GM20000 (cell line): ENCODE data around the gene CD47.

Experiments used
- DNase-seq: peaks from one replicate; pipeline ENCODE4 v3.0.0; 2012; ENCODE audit warnings: low spot score
- CTCF ChIP-seq: IDR thresholded peaks from 2 replicates; pipeline ENCODE4 v1.5.1; 2012; ENCODE audit warnings: mild to moderate bottlenecking, control low read depth; ENCODE audit errors: extremely low read depth, missing control alignments

The CD47 gene

GRCh38 chr3:108114423-108115065 is 23.7 kb upstream of the CD47 start:
- DNase-seq, result no peak
- TF ChIP-seq CTCF, result no peak

- DNase-seq, result no peak
- no peak for TF ChIP-seq CTCF
Measured at GRCh38 chr3:108113975-108114374, 23.1 kb upstream of the CD47 start.

GRCh38 chr3:108110934-108111333 is 20.1 kb upstream of the CD47 start:
- no peak for DNase-seq
- no peak for TF ChIP-seq CTCF

- TF ChIP-seq CTCF, result no peak
- no peak for DNase-seq
Measured at GRCh38 chr3:108108416-108108815, 17.6 kb upstream of the CD47 start.

- DNase-seq, result no peak
- no peak for TF ChIP-seq CTCF
Measured at GRCh38 chr3:108106449-108106848, 15.6 kb upstream of the CD47 start.

GRCh38 chr3:108106031-108106430 is 15.2 kb upstream of the CD47 start:
- DNase-seq, result no peak
- TF ChIP-seq CTCF, result no peak

- no peak for DNase-seq
Measured at GRCh38 chr3:108103886-108104797, 13.3 kb upstream of the CD47 start.

More at GRCh38 chr3:108103886-108104797, 13.3 kb upstream of the CD47 start:
- TF ChIP-seq CTCF, result no peak
